Myocyte (in vitro differentiated cells): ENCODE data around the gene CFAP298. TPM values are rescaled to one million over a fixed set of nuclear protein-coding genes. Genes with fewer than 3 reads are reported as not detected.
"Not testable (repeated sequence)": the region's sequence is repeated elsewhere in the genome, so short reads cannot be mapped to it uniquely, and the experiment has no call there.

ENCODE experiments used
- DNase-seq: peaks from one replicate; pipeline ENCODE4 v3.0.0-alpha.2; 2012; ENCODE audit warnings: low read depth
- total RNA-seq: library from RNA; depleted of rRNA; stranded (reverse); fragments of >200 nt; gene quantifications from 2 replicates; pipeline ENCODE4 v1.2.3, GENCODE V29; 2014

The CFAP298 gene
- total RNA-seq, 1 donor from 2014 or later = 71.4 TPM

GRCh38 chr21:32569261-32570230, 42.6 kb downstream of the CFAP298 start:
- peak; percentile 75 for DNase-seq

- no peak for DNase-seq
Observed at GRCh38 chr21:32567626-32568025, 44.6 kb downstream of the CFAP298 start.

- DNase-seq = no peak
Observed at GRCh38 chr21:32566741-32567389, 45.3 kb downstream of the CFAP298 start.

- no peak for DNase-seq
Observed at GRCh38 chr21:32565856-32566465, 46.2 kb downstream of the CFAP298 start.

DNA sequence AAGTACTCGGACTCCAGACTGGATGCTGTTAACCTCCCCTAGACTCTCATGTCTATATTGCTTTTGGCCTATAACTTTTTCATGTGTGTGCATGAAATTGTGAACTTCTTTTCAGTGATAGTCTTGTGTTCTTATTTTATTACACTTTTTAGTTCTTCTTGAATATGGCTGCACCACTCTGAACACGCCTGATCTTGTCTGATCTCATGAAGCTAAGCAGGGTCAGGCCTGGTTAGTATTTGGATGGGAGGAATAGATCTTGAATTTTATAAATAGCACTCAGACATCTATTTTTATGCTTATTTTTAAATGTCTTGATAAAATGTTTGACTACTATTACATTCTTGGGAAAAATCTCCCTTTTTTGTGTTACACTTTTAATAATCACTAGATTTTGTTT, 49.3 kb downstream of the CFAP298 start:
- no peak for DNase-seq

- DNase-seq = peak; percentile 57
Observed at GRCh38 chr21:32562426-32562825, 49.8 kb downstream of the CFAP298 start.

- not testable (repeated sequence) for DNase-seq
Observed at GRCh38 chr21:32561476-32561875, 50.7 kb downstream of the CFAP298 start.

DNA sequence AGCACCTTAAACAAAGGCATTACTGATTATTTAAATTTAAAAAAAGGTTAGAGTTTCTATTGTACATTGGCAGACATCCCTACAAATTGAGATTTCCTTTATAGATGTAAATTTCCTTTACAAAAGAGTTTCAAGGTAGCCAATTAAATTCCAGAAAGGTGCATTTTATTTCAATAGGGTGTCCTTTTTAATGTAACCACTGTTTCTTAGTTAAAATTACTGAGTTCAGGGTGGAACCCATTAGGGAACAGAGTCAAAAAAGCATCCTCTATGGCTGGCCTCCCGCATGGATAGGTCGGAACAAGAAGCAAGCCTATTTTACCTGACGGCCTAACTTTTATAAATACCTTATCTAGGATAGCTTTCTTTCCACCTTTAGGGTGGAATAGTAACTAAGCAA, 51.3 kb downstream of the CFAP298 start:
- DNase-seq = no peak

- DNase-seq = no peak
Observed at GRCh38 chr21:32559006-32559610, 53.1 kb downstream of the CFAP298 start.

DNA sequence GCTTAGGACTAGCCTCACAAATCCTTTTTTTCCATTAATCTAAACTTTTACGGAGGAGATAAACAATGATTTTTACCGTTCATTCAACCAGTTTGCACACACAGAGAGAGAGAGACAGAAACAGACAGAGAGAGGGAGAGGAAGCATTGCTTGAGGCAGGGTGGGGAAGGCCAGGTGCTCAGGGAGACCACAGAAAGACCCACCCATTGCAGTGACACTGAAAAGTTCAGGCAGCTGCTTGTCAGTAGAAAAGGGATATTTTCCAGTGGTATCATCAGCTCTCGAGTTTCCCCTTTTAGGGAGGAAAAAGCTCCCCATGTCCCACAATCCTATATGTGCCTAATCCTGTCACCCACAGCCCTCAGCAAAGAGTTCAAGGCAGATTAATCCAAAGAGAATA, 54.1 kb downstream of the CFAP298 start:
- DNase-seq = peak; percentile 28

DNA sequence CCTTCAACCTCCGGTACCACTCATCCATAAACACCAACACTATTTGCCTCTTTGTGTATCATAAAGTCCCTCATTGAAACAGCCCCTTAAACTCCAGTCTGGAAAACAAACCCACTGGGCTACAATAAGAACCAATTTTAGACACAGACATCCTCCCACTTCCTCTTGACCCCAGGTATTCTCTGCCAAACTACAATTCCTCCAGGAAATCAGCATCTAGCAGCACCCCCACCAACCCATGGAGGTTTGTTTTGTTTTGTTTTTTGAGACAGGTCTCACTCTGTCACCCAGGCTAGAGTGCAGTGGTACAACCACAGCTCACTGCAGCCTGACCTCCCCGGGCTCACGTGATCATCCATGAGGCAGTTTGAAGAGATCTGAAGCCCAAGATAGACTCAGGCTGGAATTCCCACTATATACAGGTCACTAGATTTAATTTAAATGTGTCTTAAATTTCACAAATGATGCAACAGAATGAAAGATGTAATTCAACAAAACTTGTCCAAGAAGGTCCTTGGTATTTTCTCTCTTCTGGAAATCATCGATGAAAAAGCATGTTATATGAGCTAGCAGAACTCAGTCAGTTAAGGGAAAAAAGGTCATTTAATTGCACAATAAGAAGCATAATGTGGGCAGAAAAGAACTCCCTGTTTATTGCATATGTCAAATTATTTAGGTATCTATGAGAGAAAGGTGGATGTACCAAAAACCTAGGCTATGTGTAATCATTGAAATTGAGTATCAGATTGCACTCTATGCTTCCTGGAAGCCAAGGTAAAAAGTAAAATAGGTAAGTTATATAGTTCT, 57.1 kb downstream of the CFAP298 start:
- DNase-seq = no peak

DNA sequence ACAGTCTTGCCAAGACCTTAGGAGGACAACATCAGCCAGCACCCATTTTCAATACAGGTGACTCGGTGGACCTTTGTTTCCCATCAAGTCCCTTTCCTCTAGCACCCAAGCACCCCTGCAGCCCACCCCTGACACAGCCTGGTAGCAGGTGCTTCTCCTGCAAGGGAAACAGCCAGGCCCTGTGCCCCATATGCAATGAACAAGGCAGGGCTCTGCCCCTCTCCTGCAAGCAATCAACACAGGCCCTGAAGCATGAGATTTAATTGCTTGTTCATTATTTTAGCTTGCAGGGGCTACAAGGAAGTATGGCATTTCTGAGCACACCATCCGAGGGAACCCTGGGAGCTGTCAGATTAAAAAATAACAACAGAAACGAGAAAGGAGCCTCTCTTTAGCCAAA, 62.3 kb downstream of the CFAP298 start:
- no peak for DNase-seq

DNA sequence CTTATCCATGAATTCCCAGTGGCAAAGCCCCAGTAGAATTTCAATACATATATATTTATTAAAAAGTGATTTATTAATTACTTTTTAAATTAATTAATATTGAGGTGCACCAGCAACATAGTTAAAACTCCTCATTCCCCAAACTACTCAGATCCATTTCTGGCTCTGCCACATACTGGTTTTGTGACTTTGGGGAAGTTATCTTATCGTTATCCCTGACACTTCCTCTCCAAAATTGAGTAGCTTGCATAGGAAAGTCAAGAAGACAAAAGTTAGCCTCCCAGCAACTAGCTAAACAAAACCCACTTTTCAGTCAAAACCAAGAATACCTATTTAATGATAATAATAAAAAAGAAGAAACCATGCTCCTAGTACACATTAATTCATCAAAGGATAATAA, 62.7 kb downstream of the CFAP298 start:
- DNase-seq = no peak

Other genes starting within 250 kb of the CFAP298 start
- 42.1 and 42.8 TPM in 2 replicates for gene URB1, start 219.4 kb downstream of the CFAP298 start, total RNA-seq
- 1.0 and 1.9 TPM in 2 replicates for gene EVA1C, start 199.7 kb downstream of the CFAP298 start, total RNA-seq
- gene TCP10L, start 26.9 kb downstream of the CFAP298 start, total RNA-seq = 0.83 and 3.3 TPM in 2 replicates
- 4.1 and 11.5 TPM in 2 replicates for gene SYNJ1, start 115.6 kb upstream of the CFAP298 start, total RNA-seq
- 28.5 and 29.6 TPM in 2 replicates for gene PAXBP1, start 159.4 kb upstream of the CFAP298 start, total RNA-seq